H1 (cell line): ENCODE measurements around the gene RNF212. TPM values are rescaled to one million over a fixed set of nuclear protein-coding genes. Genes with fewer than 3 reads are reported as not detected.

Experiments used
- CTCF ChIA-PET: fragments of 300-600 bp; sonication (Branson Sonifier 250); formaldehyde crosslinking; loops from one replicate; lab custom pipeline; 2021; ENCODE audit not compliant: partially characterized antibody; lab: Charles Lee
- POLR2A ChIA-PET: fragments of 300-600 bp; sonication (Branson Sonifier 250); formaldehyde crosslinking; loops from one replicate; lab custom pipeline; 2021; ENCODE audit warnings: inconsistent platforms; ENCODE audit not compliant: partially characterized antibody; lab: Charles Lee
- DNase-seq, 2 experiments: peaks; one replicate each; pipeline versions ENCODE4 v3.0.0 to v3.0.0-alpha.2; 2010 to 2022; ENCODE audit warnings: low spot score in 2 of 2, low read depth in 1 of 2, mixed read lengths in 1 of 2
- FAIRE-seq: peaks from 2 replicates; lab custom pipeline; 2011; peaks lifted over from hg19 to GRCh38; lab: Jason Lieb, UNC
- H2AFZ ChIP-seq: 2 replicates; pipeline ENCODE4 v1.8.1; 2012; ENCODE audit warnings: low read length, inconsistent platforms
- H2AK5ac ChIP-seq: 2 replicates; pipeline ENCODE4 v1.6.1; 2013; ENCODE audit warnings: low read depth, low read length
- H2BK120ac ChIP-seq: replicated peaks from 2 replicates; pipeline ENCODE3; 2013; ENCODE audit warnings: low read depth, low read length, inconsistent platforms
- H2BK12ac ChIP-seq: 2 replicates; pipeline ENCODE4 v1.6.1; 2013; ENCODE audit warnings: low read depth, low read length
- H2BK15ac ChIP-seq: 2 replicates; pipeline ENCODE4 v1.6.1; 2013; ENCODE audit warnings: low read length
- H2BK20ac ChIP-seq: 2 replicates; pipeline ENCODE4 v1.6.1; 2013; ENCODE audit warnings: low read length
- H2BK5ac ChIP-seq: 2 replicates; pipeline ENCODE4 v1.6.1; 2013; ENCODE audit warnings: low read depth, low read length
- H3K14ac ChIP-seq: 2 replicates; pipeline ENCODE4 v1.6.1; 2013; ENCODE audit warnings: inconsistent platforms; ENCODE audit not compliant: insufficient read length
- H3K18ac ChIP-seq: 2 replicates; pipeline ENCODE4 v1.6.1; 2013; ENCODE audit warnings: low read length; ENCODE audit errors: extremely low read depth
- H3K23ac ChIP-seq: 2 replicates; pipeline ENCODE4 v1.6.1; 2013; ENCODE audit warnings: inconsistent platforms; ENCODE audit not compliant: insufficient read length
- H3K23me2 ChIP-seq: 2 replicates; pipeline ENCODE4 v1.6.1; 2013; ENCODE audit warnings: low read depth, low read length
- H3K27ac ChIP-seq: 2 replicates; pipeline ENCODE4 v1.6.1; 2011; ENCODE audit warnings: low read depth, low read length, inconsistent platforms
- H3K27me3 ChIP-seq, 4 experiments: replicated peaks in 1 of 4; 1 replicate in 1 of 4; 2 replicates in 3 of 4; pipeline versions ENCODE4 v1.6.1 to v1.8.1; 2011 to 2013; ENCODE audit warnings: low read length in 3 of 4, mild to moderate bottlenecking in 3 of 4, inconsistent platforms in 2 of 4, mixed read lengths in 2 of 4, moderate library complexity in 1 of 4; ENCODE audit not compliant: control insufficient read depth in 3 of 4, insufficient read depth in 3 of 4; ENCODE audit errors: extremely low read depth in 1 of 4
- H3K36me3 ChIP-seq, 4 experiments: 2 replicates each; pipeline versions ENCODE4 v1.6.1 to v1.8.1; 2011 to 2013; ENCODE audit warnings: mild to moderate bottlenecking in 4 of 4, low read length in 3 of 4, moderate library complexity in 2 of 4, control low read depth in 1 of 4, inconsistent platforms in 1 of 4; ENCODE audit not compliant: insufficient read depth in 4 of 4, control insufficient read depth in 2 of 4
- H3K4ac ChIP-seq: replicated peaks from 2 replicates; pipeline ENCODE3; 2013; ENCODE audit warnings: low read length, low read depth, mixed read lengths, inconsistent platforms; ENCODE audit not compliant: insufficient read length
- H3K4me1 ChIP-seq, 4 experiments: replicated peaks in 1 of 4; 1 replicate in 1 of 4; 2 replicates in 3 of 4; pipeline versions ENCODE4 v1.6.1 to v1.8.1; 2011 to 2013; ENCODE audit warnings: low read length in 3 of 4, inconsistent platforms in 2 of 4, mixed read lengths in 1 of 4; ENCODE audit not compliant: insufficient read depth in 4 of 4, control insufficient read depth in 3 of 4
- H3K4me2 ChIP-seq, 2 experiments: 2 replicates each; pipeline versions ENCODE4 v1.6.1 to v1.8.1; 2011 to 2013; ENCODE audit warnings: low read depth in 2 of 2, low read length in 2 of 2, control low read depth in 1 of 2, inconsistent platforms in 1 of 2, mild to moderate bottlenecking in 1 of 2; ENCODE audit not compliant: insufficient read depth in 1 of 2
- H3K4me3 ChIP-seq, 4 experiments: fragments of 200-600, 300-600 bp in 1 of 4; sonication (generic), shearing (Covaris generic), sonication (Bioruptor Twin) in 1 of 4; 2 replicates each; pipeline versions ENCODE4 v1.5.1 to v1.8.1; 2011 to 2016; ENCODE audit warnings: low read length in 4 of 4, low read depth in 3 of 4, control low read depth in 2 of 4, inconsistent platforms in 2 of 4, mild to moderate bottlenecking in 2 of 4, mixed read lengths in 1 of 4, moderate library complexity in 1 of 4; ENCODE audit not compliant: insufficient read depth in 2 of 4; ENCODE audit errors: extremely low read depth in 1 of 4
- H3K56ac ChIP-seq: replicated peaks from 2 replicates; pipeline ENCODE3; 2013; ENCODE audit warnings: low read depth, mild to moderate bottlenecking, mixed read lengths, low read length, inconsistent platforms; ENCODE audit not compliant: insufficient read length
- H3K79me1 ChIP-seq: 2 replicates; pipeline ENCODE4 v1.6.1; 2013; ENCODE audit warnings: low read depth, low read length, control low read depth
- H3K79me2 ChIP-seq, 2 experiments: 2 replicates each; pipeline versions ENCODE4 v1.6.1 to v1.8.1; 2012 to 2013; ENCODE audit warnings: low read length in 2 of 2, mild to moderate bottlenecking in 2 of 2, inconsistent platforms in 1 of 2; ENCODE audit not compliant: insufficient read depth in 2 of 2, control insufficient read depth in 1 of 2
- H3K9ac ChIP-seq, 4 experiments: replicated peaks in 1 of 4; 1 replicate in 1 of 4; 2 replicates in 3 of 4; pipeline versions ENCODE4 v1.6.1 to v1.8.1; 2011 to 2013; ENCODE audit warnings: low read depth in 3 of 4, low read length in 3 of 4, control low read depth in 2 of 4, mild to moderate bottlenecking in 2 of 4, moderate library complexity in 2 of 4, inconsistent platforms in 1 of 4; ENCODE audit errors: extremely low read depth in 1 of 4
- H3K9me3 ChIP-seq, 2 experiments: 2 replicates each; pipeline versions ENCODE4 v1.6.1 to v1.8.1; 2012 to 2013; ENCODE audit warnings: mild to moderate bottlenecking in 2 of 2, moderate library complexity in 2 of 2, control low read depth in 1 of 2, inconsistent platforms in 1 of 2, low read depth in 1 of 2, low read length in 1 of 2, mixed read lengths in 1 of 2; ENCODE audit not compliant: insufficient read depth in 2 of 2
- H4K20me1 ChIP-seq, 2 experiments: replicated peaks in 1 of 2; 2 replicates each; pipeline versions ENCODE3 to v1.8.1; 2011 to 2013; ENCODE audit warnings: inconsistent platforms in 2 of 2, low read length in 2 of 2, mild to moderate bottlenecking in 1 of 2; ENCODE audit not compliant: insufficient read depth in 2 of 2, control insufficient read depth in 1 of 2
- H4K5ac ChIP-seq: 2 replicates; pipeline ENCODE4 v1.6.1; 2013; ENCODE audit warnings: low read length, low read depth, mixed read lengths, inconsistent platforms; ENCODE audit not compliant: insufficient read length
- H4K8ac ChIP-seq: 2 replicates; pipeline ENCODE4 v1.8.0; 2013; ENCODE audit warnings: mild to moderate bottlenecking, moderate library complexity, low read length, inconsistent platforms; ENCODE audit not compliant: insufficient read depth; ENCODE audit errors: extremely low read depth
- H4K91ac ChIP-seq: replicated peaks from 2 replicates; pipeline ENCODE3; 2013; ENCODE audit warnings: low read length, mixed read lengths, inconsistent platforms; ENCODE audit not compliant: insufficient read length
- TBP ChIP-seq: IDR thresholded peaks from 2 replicates; pipeline ENCODE4 v1.6.1; 2011; ENCODE audit warnings: low read depth, low read length, improper control_type of control experiment
- WGBS, 2 experiments: shearing (Covaris generic) in 1 of 2; methylation state at CpG; one replicate each; pipeline versions ENCODE4 v1.1.6 to v1.1.7; 2013 to 2015; ENCODE audit warnings: low lambda C conversion rate in 2 of 2, mixed read lengths in 2 of 2, inconsistent platforms in 1 of 2, low coverage in 1 of 2, missing lambda C conversion rate in 1 of 2; ENCODE audit not compliant: insufficient replicate concordance in 2 of 2, insufficient coverage in 1 of 2, insufficient read length in 1 of 2; ENCODE audit errors: extremely low coverage in 1 of 2, missing lambda C conversion rate in 1 of 2; 5-methylcytosine and 5-hydroxymethylcytosine counted together
- polyA plus RNA-seq, 7 experiments: library from polyadenylated mRNA; depleted of rRNA in 3 of 7; stranded (reverse) in 5 of 7; unstranded in 2 of 7; fragments of >200 nt in 5 of 7; fragments of 200-250 nt in 2 of 7; gene quantifications; 1 replicate in 5 of 7; 2 replicates in 1 of 7; 4 replicates in 1 of 7; pipeline versions ENCODE4 v1.2.1 to v1.2.3, GENCODE V29; 2011 to 2013; ENCODE audit warnings: missing spikeins in 2 of 7, mixed read lengths in 2 of 7
- total RNA-seq: library from RNA; stranded (reverse); fragmentation: NEBNext Ultra II Directional; extraction: Animal tissue kit (Norgen Biotek cat#: 25700); gene quantifications from 2 replicates; pipeline ENCODE4 v1.2.1, GENCODE V29; 2021
- TF ChIP-seq, protein P1 (sequence below): IDR thresholded peaks from 2 replicates; pipeline ENCODE4 v1.6.1; 2011; ENCODE audit warnings: low read length, improper control_type of control experiment

The RNF212 gene
- total and polyA plus RNA-seq, 2 of the 8 experiments (the other 6 are each of a cell fraction or from before 2014, with no cell fraction given): 3.4 to 5.4 TPM

- H3K36me3 ChIP-seq: no peaks in the 10 kb centered on the region
- H3K23ac ChIP-seq: no peak overlapping the region
- CTCF ChIA-PET: interaction anchor here (1.0 kb wide), 1 partner anchor 12 kb away, joined by 3 read pairs; no protein-coding TSS in a partner anchor
- no peaks in the 10 kb centered on the region for H3K9me3 ChIP-seq
- no peak overlapping the region; a peak in 1 of 4 replicates for H3K4me2 ChIP-seq
- no peak for TF ChIP-seq TBP
- TF ChIP-seq, protein P1, sequence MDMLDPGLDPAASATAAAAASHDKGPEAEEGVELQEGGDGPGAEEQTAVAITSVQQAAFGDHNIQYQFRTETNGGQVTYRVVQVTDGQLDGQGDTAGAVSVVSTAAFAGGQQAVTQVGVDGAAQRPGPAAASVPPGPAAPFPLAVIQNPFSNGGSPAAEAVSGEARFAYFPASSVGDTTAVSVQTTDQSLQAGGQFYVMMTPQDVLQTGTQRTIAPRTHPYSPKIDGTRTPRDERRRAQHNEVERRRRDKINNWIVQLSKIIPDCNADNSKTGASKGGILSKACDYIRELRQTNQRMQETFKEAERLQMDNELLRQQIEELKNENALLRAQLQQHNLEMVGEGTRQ: no peak
- TF ChIP-seq, all 59 proteins: peak for 0
- H4K20me1 ChIP-seq: no peaks in the 10 kb centered on the region
- H3K18ac ChIP-seq: no peak overlapping the region
- no peaks in the 10 kb centered on the region for H3K79me1 ChIP-seq
- no peak overlapping the region for H2BK12ac ChIP-seq
- no peaks in the 10 kb centered on the region for H3K79me2 ChIP-seq
- no peak overlapping the region for H2AFZ ChIP-seq
- no peak overlapping the region for H2BK120ac ChIP-seq
- FAIRE-seq: no peak
- no peak overlapping the region for H3K4ac ChIP-seq
- no peak overlapping the region for H3K14ac ChIP-seq
- H3K4me3 ChIP-seq: no peak overlapping the region
- no peak for DNase-seq
- no peak overlapping the region for H3K56ac ChIP-seq
- no peak overlapping the region for H2BK15ac ChIP-seq
- no peak overlapping the region for H2BK5ac ChIP-seq
- no peak overlapping the region for H4K91ac ChIP-seq
- H3K27ac ChIP-seq: no peak overlapping the region
- no peak overlapping the region for H3K9ac ChIP-seq
- H3K23me2 ChIP-seq: no peaks in the 10 kb centered on the region
- no peak overlapping the region for H2BK20ac ChIP-seq
- peak overlapping the region; percentile 45; the same call in 1 of the 2 replicates for H4K8ac ChIP-seq
- WGBS, 2 experiments: 83% methylated on average over 9 of the region's 9 CpGs; no CpG with 5 or more reads in 1 of the 2 experiments
- H3K4me1 ChIP-seq: no peaks in the 10 kb centered on the region
- peaks cover 0 to 3% (median 0%) of the 10 kb centered on the region in 4 experiments; a peak in 1 of 7 replicates for H3K27me3 ChIP-seq
- POLR2A ChIA-PET: no interaction called here
- no peak overlapping the region for H2AK5ac ChIP-seq
- no peak overlapping the region for H4K5ac ChIP-seq
Measured at GRCh38 chr4:1080432-1080831, 32.9 kb downstream of the RNF212 start.
